Thyroid gland (tissue), 4 donors: ENCODE measurements around the gene TENM3.
"Not testable (repeated sequence)": the region's sequence is repeated elsewhere in the genome, so short reads cannot be mapped to it uniquely, and the experiment has no call there.

ENCODE experiments used
- POLR2A ChIP-seq, 2 donors: fragments of 450-650 bp; IDR thresholded peaks; one replicate each; pipeline ENCODE4 v1.6.1; 2017; ENCODE audit warnings: antibody characterized with exemption in 2 of 2, mild to moderate bottlenecking in 2 of 2, moderate library complexity in 1 of 2
- TF ChIP-seq, protein P1 (sequence below), 6 experiments: fragments of 200-600 bp in 3 of 6; fragments of 450-650 bp in 3 of 6; sonication (generic) in 3 of 6; IDR thresholded peaks; one replicate each; pipeline ENCODE4 v1.5.1; 2016 to 2019; ENCODE audit warnings: antibody characterized with exemption in 6 of 6, mild to moderate bottlenecking in 2 of 6, inconsistent platforms in 1 of 6, moderate library complexity in 1 of 6

DNA sequence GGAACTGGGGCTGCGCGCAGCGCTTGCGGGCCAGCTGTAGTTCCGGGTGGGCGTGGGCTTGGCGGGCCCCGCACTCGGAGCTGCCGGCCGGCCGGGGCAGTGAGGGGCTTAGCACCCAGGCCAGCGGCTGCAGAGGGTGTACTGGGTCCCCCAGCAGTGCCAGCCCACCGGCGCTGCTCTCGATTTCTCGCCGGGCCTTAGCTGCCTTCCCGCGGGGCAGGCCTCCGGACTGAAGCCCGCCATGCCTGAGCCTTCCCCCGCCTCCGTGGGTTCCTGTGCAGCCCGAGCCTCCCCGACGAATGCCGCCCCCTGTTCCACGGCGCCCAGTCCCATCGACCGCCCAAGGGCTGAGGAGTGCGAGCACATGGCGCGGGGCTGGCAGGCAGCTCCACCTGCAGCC lies 143.4 kb downstream of the TENM3 start:
- TF ChIP-seq POLR2A (IDR thresholded peaks at IDR 0.05): not testable (repeated sequence)
- TF ChIP-seq, protein P1, sequence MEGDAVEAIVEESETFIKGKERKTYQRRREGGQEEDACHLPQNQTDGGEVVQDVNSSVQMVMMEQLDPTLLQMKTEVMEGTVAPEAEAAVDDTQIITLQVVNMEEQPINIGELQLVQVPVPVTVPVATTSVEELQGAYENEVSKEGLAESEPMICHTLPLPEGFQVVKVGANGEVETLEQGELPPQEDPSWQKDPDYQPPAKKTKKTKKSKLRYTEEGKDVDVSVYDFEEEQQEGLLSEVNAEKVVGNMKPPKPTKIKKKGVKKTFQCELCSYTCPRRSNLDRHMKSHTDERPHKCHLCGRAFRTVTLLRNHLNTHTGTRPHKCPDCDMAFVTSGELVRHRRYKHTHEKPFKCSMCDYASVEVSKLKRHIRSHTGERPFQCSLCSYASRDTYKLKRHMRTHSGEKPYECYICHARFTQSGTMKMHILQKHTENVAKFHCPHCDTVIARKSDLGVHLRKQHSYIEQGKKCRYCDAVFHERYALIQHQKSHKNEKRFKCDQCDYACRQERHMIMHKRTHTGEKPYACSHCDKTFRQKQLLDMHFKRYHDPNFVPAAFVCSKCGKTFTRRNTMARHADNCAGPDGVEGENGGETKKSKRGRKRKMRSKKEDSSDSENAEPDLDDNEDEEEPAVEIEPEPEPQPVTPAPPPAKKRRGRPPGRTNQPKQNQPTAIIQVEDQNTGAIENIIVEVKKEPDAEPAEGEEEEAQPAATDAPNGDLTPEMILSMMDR (IDR thresholded peaks at IDR 0.05): not testable (repeated sequence)
